GM19193 (cell line): ENCODE data around the gene CNNM2.

Experiments used
- POLR2A ChIP-seq: IDR thresholded peaks from 4 replicates; pipeline ENCODE4 v1.6.1; 2011; ENCODE audit not compliant: insufficient read depth, insufficient read length; ENCODE audit errors: extremely low read depth

The CNNM2 gene

DNA sequence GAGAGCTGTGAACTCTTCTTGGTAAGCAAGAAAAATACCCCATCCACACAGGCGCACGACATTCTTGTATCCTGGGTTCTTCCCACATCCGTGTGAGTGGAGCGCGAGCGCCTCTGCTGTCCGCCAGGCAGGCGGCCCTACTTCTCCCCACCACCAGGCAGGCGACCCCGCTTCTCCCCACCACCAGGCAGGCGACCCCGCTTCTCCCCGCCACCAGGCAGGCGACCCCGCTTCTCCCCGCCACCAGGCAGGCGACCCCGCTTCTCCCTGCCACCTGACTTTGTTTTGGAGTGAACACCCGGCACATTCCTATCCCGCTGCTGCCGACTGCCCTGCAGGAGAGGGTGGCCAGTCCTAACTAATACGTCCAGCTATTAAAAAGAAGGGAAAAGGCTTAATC, 154.2 kb downstream of the CNNM2 start:
- TF ChIP-seq POLR2A, result no peak

DNA sequence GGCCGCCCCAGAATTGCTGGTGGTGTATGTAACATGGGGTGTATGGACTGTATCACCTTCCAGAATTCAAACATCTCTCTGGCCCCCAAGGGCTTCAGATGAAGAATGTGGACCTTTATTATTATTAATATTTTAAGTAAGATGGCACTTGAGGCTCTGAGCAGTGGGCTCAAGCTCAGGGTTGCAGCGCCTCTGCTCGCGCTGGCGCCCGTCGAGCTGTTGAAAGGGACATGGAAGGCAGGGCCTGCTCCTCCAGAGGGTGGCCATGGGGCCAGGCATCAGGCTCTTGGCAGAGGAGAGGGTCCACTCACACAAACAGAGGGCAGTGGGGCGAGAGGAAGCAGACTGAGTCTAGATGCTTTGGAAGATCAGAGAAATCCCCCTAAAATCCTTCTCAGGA, 154.8 kb downstream of the CNNM2 start:
- TF ChIP-seq POLR2A, result no peak

- no peak for TF ChIP-seq POLR2A
Measured at GRCh38 chr10:103077020-103077419, 158.9 kb downstream of the CNNM2 start.

DNA sequence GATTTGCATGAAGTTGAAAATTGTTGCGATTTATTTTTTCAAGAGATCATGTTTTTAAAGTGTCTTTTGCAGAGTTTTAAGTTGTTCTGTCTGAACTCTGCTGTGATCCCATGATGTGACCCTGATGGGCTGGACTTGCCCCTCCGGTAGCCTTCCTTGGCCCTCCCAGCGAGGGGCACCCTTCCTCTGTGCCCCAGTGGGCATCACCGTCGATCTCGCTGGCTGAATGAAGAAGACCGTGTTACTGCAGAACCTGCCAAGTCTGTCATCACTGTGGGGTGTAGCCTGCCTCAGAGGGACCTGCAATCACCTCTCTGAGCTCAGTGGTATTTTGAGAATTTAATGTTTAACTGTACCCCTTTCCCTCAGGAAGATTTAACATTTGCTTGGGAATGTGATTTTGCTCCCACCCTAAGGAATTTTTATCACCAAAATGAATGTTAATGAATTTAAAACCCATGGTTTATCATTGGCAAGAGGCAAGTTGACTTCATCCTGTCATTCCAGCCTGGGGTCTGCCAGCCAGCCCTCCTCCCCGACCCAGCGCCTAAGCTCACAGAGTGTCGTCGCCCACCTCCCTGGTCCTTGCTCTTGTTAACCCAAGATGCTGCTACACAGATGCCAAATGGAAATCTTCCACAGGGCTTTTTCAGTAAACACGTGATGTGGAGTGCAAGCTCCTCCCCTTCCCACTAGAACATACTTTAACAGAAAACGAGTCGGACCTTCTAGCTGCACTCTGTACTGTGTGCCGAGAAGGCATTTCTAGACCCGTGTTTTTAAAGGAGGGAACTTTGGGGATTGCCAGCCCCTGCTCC, 159.6 kb downstream of the CNNM2 start:
- TF ChIP-seq POLR2A, result no peak

DNA sequence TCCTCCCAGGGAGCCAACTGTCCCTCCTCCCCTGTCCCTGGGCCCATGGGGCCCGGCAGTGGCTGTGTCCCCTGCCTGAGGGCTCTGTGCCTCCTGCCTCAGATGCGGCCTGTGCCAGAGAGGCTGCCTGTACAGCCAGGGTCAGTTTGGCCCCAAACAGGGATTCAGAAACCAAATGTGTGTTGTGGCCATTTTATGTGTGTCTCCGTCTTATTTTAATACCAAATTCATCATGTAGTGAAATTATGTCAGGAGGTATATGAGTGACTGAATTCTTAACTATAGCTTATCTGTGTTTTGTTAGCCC, 160.2 kb downstream of the CNNM2 start:
- TF ChIP-seq POLR2A, result no peak

DNA sequence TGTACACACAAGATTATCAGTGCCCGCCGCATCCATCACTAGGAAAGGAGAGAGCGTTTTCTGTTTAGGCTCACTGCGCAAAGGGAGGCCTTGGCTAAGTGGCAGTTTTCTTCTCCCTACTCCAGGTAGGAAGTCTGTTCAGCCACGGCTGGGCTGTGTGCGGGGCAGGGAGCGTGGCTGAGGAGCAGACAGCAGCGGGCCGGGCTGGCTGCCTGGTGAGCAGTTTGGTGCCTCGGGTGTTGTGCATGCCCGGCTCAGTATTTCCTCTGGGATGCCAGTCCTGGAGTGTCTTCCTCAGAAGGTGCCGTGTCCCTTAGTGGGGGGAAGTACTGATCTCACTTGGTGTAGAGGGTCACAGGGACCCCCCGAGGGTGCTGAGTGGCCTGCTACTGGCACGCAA, 160.6 kb downstream of the CNNM2 start:
- no peak for TF ChIP-seq POLR2A

GRCh38 chr10:103079100-103079499, 161.0 kb downstream of the CNNM2 start:
- TF ChIP-seq POLR2A, result no peak

DNA sequence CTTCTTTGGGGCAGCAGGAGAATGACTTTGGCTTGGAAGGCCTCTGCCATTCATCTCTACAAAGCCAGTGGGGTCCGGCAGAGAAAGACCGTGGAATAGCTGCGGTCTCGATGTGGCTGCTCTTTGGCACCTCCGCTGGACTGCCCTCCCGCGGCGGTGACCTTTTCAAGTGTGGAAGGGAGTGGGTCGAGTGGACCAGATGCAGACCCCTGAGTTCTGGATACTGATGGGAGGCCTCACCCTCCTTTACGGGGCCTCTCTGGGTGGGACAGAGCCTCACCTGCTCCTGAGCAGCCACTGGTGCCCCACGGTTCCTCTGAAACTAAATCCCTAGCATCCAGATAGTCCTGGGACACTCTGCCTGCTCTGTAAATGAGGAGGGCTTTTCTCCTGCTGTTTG, 161.9 kb downstream of the CNNM2 start:
- TF ChIP-seq POLR2A, result no peak

GRCh38 chr10:103080891-103081581, 162.9 kb downstream of the CNNM2 start:
- no peak for TF ChIP-seq POLR2A

- no peak for TF ChIP-seq POLR2A
Measured at GRCh38 chr10:103082683-103083082, 164.6 kb downstream of the CNNM2 start.

- no peak for TF ChIP-seq POLR2A
Measured at GRCh38 chr10:103083266-103083976, 165.3 kb downstream of the CNNM2 start.

DNA sequence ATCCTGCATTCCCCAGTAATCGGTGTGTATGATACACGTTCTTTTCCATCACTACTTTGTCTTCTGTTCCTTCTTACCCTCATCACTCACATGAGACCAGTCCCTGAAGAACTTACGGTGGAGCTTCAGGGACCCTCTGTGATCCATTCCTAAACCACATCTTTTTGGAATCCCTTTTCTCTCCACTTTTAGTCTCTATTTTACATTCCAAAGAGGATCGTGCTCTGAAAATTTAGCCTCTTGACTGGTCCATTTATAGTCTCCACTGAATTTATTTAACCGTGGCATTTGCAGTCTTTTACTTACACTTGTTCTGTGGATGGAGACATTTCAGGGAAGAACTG, 165.9 kb downstream of the CNNM2 start:
- TF ChIP-seq POLR2A, result no peak

DNA sequence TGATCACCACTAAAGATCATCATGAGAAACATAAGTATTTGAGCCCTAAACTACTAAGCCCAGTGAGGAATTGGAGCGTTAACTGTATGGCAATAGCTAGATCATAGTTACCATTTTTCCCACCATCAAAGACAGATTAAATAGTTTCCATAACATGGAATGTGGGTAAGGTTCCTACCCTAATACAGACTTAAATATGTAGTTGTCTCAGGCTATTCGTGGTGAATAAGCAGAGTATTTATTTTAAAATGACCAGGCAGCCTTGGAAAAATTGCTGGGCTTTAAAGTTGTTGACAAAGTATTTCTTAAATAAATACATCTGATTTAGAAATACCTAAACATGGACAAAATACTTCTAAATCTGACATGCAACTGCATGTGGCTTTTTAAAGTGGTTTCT, 168.2 kb downstream of the CNNM2 start:
- no peak for TF ChIP-seq POLR2A

GRCh38 chr10:103086799-103087198, 168.7 kb downstream of the CNNM2 start:
- TF ChIP-seq POLR2A, result no peak

GRCh38 chr10:103089493-103089892, 171.4 kb downstream of the CNNM2 start:
- no peak for TF ChIP-seq POLR2A

GRCh38 chr10:103090911-103091310, 172.8 kb downstream of the CNNM2 start:
- TF ChIP-seq POLR2A, result no peak
